ENCODE data around the gene SNRNP48. TPM values are rescaled to one million over a fixed set of nuclear protein-coding genes. Genes with fewer than 3 reads are reported as not detected.

SNRNP48 gene
- total RNA-seq, 4 donors from 2014 or later: 11.2 to 28.8 (median 20.1) TPM

DNA sequence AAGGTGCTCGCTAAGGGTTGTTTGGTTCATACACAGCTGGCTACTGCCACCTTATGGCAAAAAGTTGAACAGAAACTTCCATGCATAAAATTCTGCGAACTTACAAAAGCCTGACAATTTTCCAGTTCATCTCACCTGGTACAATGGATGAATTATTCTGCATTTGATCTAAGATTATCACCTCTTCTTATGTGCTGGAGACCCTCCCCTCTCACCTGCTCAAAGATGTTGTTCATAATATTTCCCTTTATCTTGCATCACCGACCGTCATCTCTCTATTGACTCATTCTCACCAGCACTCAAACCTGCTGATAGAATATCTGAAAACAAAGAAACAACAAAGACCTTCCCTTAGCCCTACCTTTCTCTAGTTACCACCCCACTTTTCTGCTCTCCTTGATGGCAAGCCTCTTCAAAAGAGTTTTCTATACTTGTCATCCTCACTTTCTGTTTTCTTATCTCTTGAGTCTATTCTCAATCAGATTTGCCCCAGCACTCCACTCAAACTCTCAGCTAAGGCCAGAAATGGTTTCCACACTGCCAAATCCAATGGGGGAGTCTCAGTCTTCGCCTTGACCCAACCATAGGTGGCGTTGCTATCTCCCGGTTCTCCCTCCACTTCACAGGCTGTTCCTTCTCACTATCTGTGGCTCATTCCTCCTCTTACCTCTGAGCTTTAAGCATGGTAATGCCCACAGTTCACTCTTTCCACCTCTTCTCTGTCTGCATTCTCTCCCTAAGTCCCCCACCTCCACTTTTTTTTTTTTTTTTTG, 25.8 kb downstream of the SNRNP48 start:
- intact Hi-C loops (cut with DNase I): loop anchor here (5.0 to 10.0 kb wide), 2 partner anchors 191 to 338 kb away; no protein-coding TSS in a partner anchor
- no peaks in the 10 kb centered on the region for H3K36me3 ChIP-seq
- H3K9me3 ChIP-seq: no peaks in the 10 kb centered on the region
- 24 to 27% methylated on average over 7 of the region's 7 CpGs for WGBS, 2 donors
- no peak overlapping the region for H3K4me3 ChIP-seq (replicated peaks in 1 of 3)
- TF ChIP-seq, protein P1, sequence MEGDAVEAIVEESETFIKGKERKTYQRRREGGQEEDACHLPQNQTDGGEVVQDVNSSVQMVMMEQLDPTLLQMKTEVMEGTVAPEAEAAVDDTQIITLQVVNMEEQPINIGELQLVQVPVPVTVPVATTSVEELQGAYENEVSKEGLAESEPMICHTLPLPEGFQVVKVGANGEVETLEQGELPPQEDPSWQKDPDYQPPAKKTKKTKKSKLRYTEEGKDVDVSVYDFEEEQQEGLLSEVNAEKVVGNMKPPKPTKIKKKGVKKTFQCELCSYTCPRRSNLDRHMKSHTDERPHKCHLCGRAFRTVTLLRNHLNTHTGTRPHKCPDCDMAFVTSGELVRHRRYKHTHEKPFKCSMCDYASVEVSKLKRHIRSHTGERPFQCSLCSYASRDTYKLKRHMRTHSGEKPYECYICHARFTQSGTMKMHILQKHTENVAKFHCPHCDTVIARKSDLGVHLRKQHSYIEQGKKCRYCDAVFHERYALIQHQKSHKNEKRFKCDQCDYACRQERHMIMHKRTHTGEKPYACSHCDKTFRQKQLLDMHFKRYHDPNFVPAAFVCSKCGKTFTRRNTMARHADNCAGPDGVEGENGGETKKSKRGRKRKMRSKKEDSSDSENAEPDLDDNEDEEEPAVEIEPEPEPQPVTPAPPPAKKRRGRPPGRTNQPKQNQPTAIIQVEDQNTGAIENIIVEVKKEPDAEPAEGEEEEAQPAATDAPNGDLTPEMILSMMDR (IDR thresholded peaks at IDR 0.05): peak in 5 of 6 experiments; percentile 41 to 87 (median 82)
- no peak for TF ChIP-seq POLR2A (IDR thresholded peaks at IDR 0.05)
- no peak overlapping the region for H3K27ac ChIP-seq
- H3K4me1 ChIP-seq: peaks cover 0 to 10% of the 10 kb centered on the region in 2 donors
- no peaks in the 10 kb centered on the region for H3K27me3 ChIP-seq
- peak; percentile 35 to 43 for DNase-seq

DNA sequence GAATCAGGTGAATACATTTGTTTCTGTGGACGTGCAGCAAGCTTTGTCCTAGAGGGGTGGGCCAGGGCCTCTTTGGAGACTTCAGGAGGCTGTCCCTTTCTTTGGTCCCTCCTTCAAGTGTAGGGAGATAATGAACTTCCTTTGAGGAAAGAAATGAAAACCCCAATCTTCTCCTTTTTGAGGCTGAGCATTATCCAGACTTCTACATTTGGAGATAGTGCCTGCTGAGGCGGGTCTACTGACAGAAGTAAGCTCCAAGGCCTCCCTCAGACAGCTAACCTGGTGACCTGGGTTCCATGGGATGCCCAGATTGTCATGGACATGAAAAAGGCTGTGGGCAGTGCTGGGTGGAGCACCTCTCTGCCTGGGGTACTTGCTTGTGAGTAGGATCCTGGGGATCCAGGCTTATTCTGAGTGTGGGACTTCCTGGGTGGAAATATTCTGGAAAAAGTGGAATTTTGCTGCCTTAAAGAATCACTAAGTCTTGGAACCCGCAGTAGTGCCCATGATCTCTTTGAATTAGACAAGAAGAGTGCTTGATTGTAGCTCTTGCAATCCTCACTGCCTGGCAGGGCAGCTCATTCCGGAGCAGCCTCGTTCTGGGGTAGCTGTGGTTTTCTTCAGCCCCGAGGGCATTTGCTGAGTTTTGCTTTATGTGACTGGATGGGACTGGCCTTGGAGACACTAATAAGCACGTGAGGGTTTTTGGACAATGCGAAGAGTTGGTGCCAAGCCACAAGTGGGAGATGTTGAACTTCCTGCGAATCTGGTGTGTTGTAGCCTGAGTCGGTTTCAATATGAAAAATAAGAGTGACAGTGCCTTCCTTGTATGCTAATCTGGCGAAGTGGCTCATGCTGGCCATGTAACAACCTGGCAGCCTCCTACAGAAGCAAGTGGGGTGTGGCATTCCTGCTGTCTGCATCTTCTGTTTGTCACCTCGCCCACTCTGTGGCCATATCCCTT, 28.1 kb downstream of the SNRNP48 start:
- peak overlapping the region in 1 of 3 donors; percentile 42 for H3K27ac ChIP-seq
- H3K36me3 ChIP-seq: no peaks in the 10 kb centered on the region
- peaks cover 0 to 10% of the 10 kb centered on the region in 2 donors for H3K4me1 ChIP-seq
- no peaks in the 10 kb centered on the region for H3K9me3 ChIP-seq
- H3K27me3 ChIP-seq: no peaks in the 10 kb centered on the region
- peak; percentile 48 to 55 for DNase-seq
- H3K4me3 ChIP-seq (replicated peaks in 1 of 3): no peak overlapping the region
- TF ChIP-seq, protein P1 (IDR thresholded peaks at IDR 0.05): no peak
- no peak for TF ChIP-seq POLR2A (IDR thresholded peaks at IDR 0.05)
- intact Hi-C loops (cut with DNase I): loop anchor here (5.0 to 10.0 kb wide), 2 partner anchors 193 to 341 kb away; no protein-coding TSS in a partner anchor
- WGBS, 2 donors: 29 to 45% methylated on average over 12 of the region's 12 CpGs

DNA sequence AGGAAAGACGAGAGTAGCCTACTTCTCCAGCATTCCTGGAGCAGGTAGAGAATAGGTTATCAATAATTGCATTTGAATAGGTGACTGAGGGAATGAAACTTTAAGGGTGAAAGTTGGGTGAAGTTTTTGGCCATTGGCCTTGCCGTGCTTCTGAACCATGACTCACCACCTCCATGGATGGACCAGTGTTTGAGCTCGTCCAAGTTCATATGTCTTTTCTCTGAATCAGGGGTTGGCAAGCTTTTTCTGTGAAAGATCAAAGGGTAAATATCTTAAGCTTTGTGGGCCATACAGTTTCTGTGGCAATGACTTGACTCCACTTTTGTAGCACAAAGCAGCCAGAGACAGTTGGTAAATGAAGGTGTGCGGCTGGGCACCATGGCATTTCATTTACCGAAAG, 31.8 kb downstream of the SNRNP48 start:
- no peak for DNase-seq
- H3K9me3 ChIP-seq: no peaks in the 10 kb centered on the region
- intact Hi-C loops (cut with DNase I): no loop called here
- H3K27ac ChIP-seq: no peak overlapping the region
- H3K4me1 ChIP-seq: peaks cover 0 to 10% of the 10 kb centered on the region in 2 donors
- H3K27me3 ChIP-seq: no peaks in the 10 kb centered on the region
- H3K36me3 ChIP-seq: no peaks in the 10 kb centered on the region
- no peak overlapping the region for H3K4me3 ChIP-seq (replicated peaks in 1 of 3)
- WGBS, 2 donors: 89 to 92% methylated on average over 5 of the region's 5 CpGs
- TF ChIP-seq POLR2A (IDR thresholded peaks at IDR 0.05): no peak
- TF ChIP-seq, protein P1 (IDR thresholded peaks at IDR 0.05): no peak

DNA sequence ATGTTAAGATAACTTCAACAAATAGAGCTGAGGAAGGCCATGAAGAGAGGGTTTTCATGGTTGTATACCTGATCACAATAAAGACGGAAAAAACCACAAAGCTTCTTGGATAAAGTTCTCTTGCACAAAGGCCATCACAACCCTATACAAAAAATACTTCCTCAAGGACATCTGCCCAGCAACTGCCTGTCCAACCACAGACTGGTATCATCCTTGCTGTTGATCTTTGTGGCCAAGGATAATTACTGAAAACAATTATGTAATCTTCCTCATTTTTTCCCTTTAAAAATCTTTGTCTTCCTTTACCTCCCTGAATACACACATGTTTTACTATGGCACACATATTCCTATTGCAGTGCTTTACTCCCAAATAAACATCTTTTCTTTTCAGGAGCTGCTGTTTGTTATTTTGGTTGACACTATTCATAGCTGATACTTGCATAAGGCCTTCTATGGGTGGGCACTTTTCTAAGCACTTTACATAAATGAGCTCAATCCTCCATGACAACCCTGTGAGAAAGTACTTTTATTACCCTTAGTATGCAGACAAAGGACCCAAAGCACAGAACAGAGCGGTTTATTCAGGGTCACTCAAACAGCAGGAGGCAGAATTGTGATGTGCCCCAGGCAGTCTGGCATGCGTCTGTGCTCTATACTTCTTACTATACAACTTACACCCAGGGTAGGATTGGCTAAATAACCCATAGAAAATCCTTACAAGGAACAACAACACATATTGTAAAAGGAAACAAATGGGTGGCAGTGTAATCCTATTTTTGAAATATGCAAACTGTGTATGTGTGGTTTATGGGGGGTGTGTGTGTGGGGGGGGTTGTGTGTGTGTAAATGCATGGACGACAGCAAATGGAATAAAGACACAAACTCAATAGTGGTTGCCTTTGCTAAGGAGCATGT, 35.1 kb downstream of the SNRNP48 start:
- Histone ChIP-seq H3K36me3 (no peaks in the 10 kb centered on the region), H3K4me3 (replicated peaks in 1 of 3) (no peak overlapping the region), H3K9me3 (no peaks in the 10 kb centered on the region), H3K27ac (no peak overlapping the region), H3K27me3 (no peaks in the 10 kb centered on the region), H3K4me1 (no peaks in the 10 kb centered on the region)
- intact Hi-C loops (cut with DNase I): no loop called here
- DNase-seq: no peak
- 68 to 79% methylated on average over 4 of the region's 4 CpGs for WGBS, 2 donors
- TF ChIP-seq POLR2A (IDR thresholded peaks at IDR 0.05): no peak
- TF ChIP-seq, protein P1 (IDR thresholded peaks at IDR 0.05): no peak

All from thyroid gland (tissue), 4 donors.